Keratinocyte (primary cell): ENCODE results near the gene BPIFA3. TPM values are rescaled to one million over a fixed set of nuclear protein-coding genes. Genes with fewer than 3 reads are reported as not detected.

Experiments
- DNase-seq: peaks from one replicate; pipeline ENCODE4 v3.0.0-alpha.2; 2011; ENCODE audit warnings: low read depth, missing footprints, low spot score
- FAIRE-seq: peaks from 2 replicates; lab custom pipeline; 2011; peaks lifted over from hg19 to GRCh38; lab: Jason Lieb, UNC
- H2AFZ ChIP-seq: 2 replicates; pipeline ENCODE4 v1.6.0; 2012; ENCODE audit warnings: low read length, control low read depth, inconsistent platforms; ENCODE audit not compliant: control insufficient read depth
- H3K27ac ChIP-seq: 2 replicates; pipeline ENCODE4 v1.5.1; 2011; ENCODE audit warnings: low read length; ENCODE audit not compliant: control insufficient read depth, insufficient read depth
- H3K27me3 ChIP-seq: 3 replicates; pipeline ENCODE4 v1.6.0; 2011; ENCODE audit warnings: low read length; ENCODE audit not compliant: control insufficient read depth, insufficient read depth; ENCODE audit errors: extremely low read depth
- H3K36me3 ChIP-seq, 2 experiments: 2 replicates in 1 of 2; 3 replicates in 1 of 2; pipeline ENCODE4 v1.5.1; 2011; ENCODE audit warnings: low read length in 2 of 2, mild to moderate bottlenecking in 1 of 2; ENCODE audit not compliant: control insufficient read depth in 2 of 2, insufficient read depth in 2 of 2; ENCODE audit errors: extremely low read depth in 1 of 2
- H3K4me1 ChIP-seq: 3 replicates; pipeline ENCODE4 v1.5.1; 2011; ENCODE audit warnings: low read length; ENCODE audit not compliant: control insufficient read depth, insufficient read depth; ENCODE audit errors: extremely low read depth
- H3K4me2 ChIP-seq: 3 replicates; pipeline ENCODE4 v1.6.0; 2011; ENCODE audit warnings: low read depth, low read length; ENCODE audit not compliant: control insufficient read depth, insufficient read depth; ENCODE audit errors: extremely low read depth
- H3K4me3 ChIP-seq, 3 experiments: fragments of 200-600 bp in 1 of 3; sonication (generic) in 1 of 3; 2 replicates in 2 of 3; 3 replicates in 1 of 3; pipeline ENCODE4 v1.5.1; 2011 to 2016; ENCODE audit warnings: low read length in 3 of 3, mild to moderate bottlenecking in 3 of 3, control low read depth in 2 of 3, inconsistent platforms in 1 of 3, low read depth in 1 of 3, mixed read lengths in 1 of 3, mixed run types in 1 of 3, moderate library complexity in 1 of 3; ENCODE audit not compliant: control insufficient read depth in 2 of 3, insufficient read depth in 2 of 3; ENCODE audit errors: extremely low read depth in 1 of 3
- H3K79me2 ChIP-seq: 2 replicates; pipeline ENCODE4 v1.6.0; 2012; ENCODE audit warnings: low read length; ENCODE audit not compliant: control insufficient read depth, insufficient read depth
- H3K9ac ChIP-seq: 3 replicates; pipeline ENCODE4 v1.6.0; 2011; ENCODE audit warnings: low read length; ENCODE audit not compliant: control insufficient read depth, insufficient read depth; ENCODE audit errors: extremely low read depth
- H3K9me1 ChIP-seq: 3 replicates; pipeline ENCODE4 v1.6.0; 2011; ENCODE audit warnings: low read length; ENCODE audit not compliant: control insufficient read depth, insufficient read depth; ENCODE audit errors: extremely low read depth
- H3K9me3 ChIP-seq: 2 replicates; pipeline ENCODE4 v1.5.1; 2012; ENCODE audit warnings: low read depth, low read length; ENCODE audit not compliant: control insufficient read depth
- H4K20me1 ChIP-seq: 3 replicates; pipeline ENCODE4 v1.6.0; 2011; ENCODE audit warnings: low read length; ENCODE audit not compliant: control insufficient read depth, insufficient read depth; ENCODE audit errors: extremely low read depth
- EZH2 ChIP-seq: IDR thresholded peaks from one replicate; pipeline ENCODE4 v1.6.1; 2012; ENCODE audit warnings: inconsistent platforms, mild to moderate bottlenecking, low read length, moderate library complexity
- dilution Hi-C: fragments of 300-500 bp; cut with MboI; formaldehyde crosslinking; loops from one replicate; pipeline ENCODE4 v1.7.0; 2020; ENCODE audit warnings: low sequenced_read_pairs; ENCODE audit not compliant: extremely low pct_ligation_motif_present
- polyA minus RNA-seq, 3 experiments: library from RNA; depleted of rRNA, polyadenylated mRNA; stranded (reverse); fragments of >200 nt; gene quantifications; 1 replicate in 1 of 3; 2 replicates in 1 of 3; 3 replicates in 1 of 3; pipeline ENCODE4 v1.2.3, GENCODE V29; 2011
- polyA plus RNA-seq, 5 experiments: library from polyadenylated mRNA; depleted of rRNA in 3 of 5; stranded (reverse) in 3 of 5; stranded (forward) in 1 of 5; unstranded in 1 of 5; fragments of >200 nt; gene quantifications; 1 replicate in 1 of 5; 2 replicates in 3 of 5; 3 replicates in 1 of 5; pipeline versions ENCODE4 v1.2.1 to v1.2.3, GENCODE V29; 2011 to 2012; ENCODE audit warnings: missing spikeins in 2 of 5, low read depth in 1 of 5, low replicate concordance in 1 of 5
- TF ChIP-seq, protein P1 (sequence below), 3 experiments: IDR thresholded peaks in 1 of 3; conservative IDR thresholded peaks in 1 of 3; optimal IDR thresholded peaks in 1 of 3; 2 replicates in 2 of 3; 3 replicates in 1 of 3; pipeline versions ENCODE3 to v1.5.1; 2011; ENCODE audit warnings: low read length in 3 of 3, mild to moderate bottlenecking in 3 of 3, moderate library complexity in 2 of 3, control low read depth in 1 of 3, inconsistent platforms in 1 of 3; ENCODE audit not compliant: insufficient read depth in 2 of 3; ENCODE audit errors: extremely low read depth in 1 of 3

BPIFA3 gene
- polyA plus RNA-seq (not detected in 3 replicates), polyA minus RNA-seq (not detected in 3 replicates)
- polyA plus RNA-seq (2011; ENCODE audit: low read depth), result not detected
- polyA plus RNA-seq (2011; cell fraction: cytosol; rRNA removed), result not detected in 2 replicates
- polyA plus RNA-seq (2011; cell fraction: nucleus; rRNA removed), result not detected in 2 replicates
- polyA plus RNA-seq (2012; ENCODE audit: low replicate concordance), result not detected in 2 replicates
- not detected for polyA minus RNA-seq (2011; cell fraction: cytosol; rRNA and poly(A)+ RNA removed)
- not detected in 2 replicates for polyA minus RNA-seq (2011; cell fraction: nucleus; rRNA and poly(A)+ RNA removed)

DNA sequence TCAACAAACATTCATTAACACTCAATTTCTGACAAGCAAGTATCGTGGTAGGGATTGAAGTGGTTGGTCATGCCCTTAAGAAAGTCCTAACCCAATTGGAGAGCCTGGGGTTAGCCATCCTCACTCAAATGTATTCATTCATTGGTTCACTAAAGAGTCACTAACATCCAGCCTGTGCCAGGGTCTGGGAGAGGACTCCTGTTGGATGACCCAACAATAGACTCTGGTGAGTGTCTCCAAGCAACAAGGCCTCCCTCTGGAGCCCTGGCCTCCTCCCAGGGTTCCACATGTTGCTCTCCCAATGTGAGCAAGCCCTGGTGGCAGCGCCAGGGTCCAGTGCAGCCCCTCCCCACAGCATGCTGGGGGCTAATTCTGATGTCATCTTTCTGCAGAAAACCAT lies at the start of gene BPIFA3:
TSS of gene BPIFA3 (plus strand) at position 301 of the 400 bp plus-strand sequence. CDS start 185 bp downstream, outside the sequence.
- dilution Hi-C loops, result no loop called here
- no peaks in the 10 kb centered on the region for H3K9me3 ChIP-seq
- no peaks in the 10 kb centered on the region for H3K27me3 ChIP-seq
- DNase-seq (no peak), FAIRE-seq (no peak)
- peaks cover 5% of the 10 kb centered on the region for H4K20me1 ChIP-seq
- no peak within 1 kb of the TSS for H3K4me2 ChIP-seq
- TF ChIP-seq, protein P1, sequence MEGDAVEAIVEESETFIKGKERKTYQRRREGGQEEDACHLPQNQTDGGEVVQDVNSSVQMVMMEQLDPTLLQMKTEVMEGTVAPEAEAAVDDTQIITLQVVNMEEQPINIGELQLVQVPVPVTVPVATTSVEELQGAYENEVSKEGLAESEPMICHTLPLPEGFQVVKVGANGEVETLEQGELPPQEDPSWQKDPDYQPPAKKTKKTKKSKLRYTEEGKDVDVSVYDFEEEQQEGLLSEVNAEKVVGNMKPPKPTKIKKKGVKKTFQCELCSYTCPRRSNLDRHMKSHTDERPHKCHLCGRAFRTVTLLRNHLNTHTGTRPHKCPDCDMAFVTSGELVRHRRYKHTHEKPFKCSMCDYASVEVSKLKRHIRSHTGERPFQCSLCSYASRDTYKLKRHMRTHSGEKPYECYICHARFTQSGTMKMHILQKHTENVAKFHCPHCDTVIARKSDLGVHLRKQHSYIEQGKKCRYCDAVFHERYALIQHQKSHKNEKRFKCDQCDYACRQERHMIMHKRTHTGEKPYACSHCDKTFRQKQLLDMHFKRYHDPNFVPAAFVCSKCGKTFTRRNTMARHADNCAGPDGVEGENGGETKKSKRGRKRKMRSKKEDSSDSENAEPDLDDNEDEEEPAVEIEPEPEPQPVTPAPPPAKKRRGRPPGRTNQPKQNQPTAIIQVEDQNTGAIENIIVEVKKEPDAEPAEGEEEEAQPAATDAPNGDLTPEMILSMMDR (optimal IDR thresholded peaks at IDR 0.05 in 1 of 3, IDR thresholded peaks at IDR 0.05 in 1 of 3, conservative IDR thresholded peaks at IDR 0.05 in 1 of 3; ENCODE audit: extremely low read depth in 1 of 3, insufficient read depth in 2 of 3, low read length in 3 of 3), result no peak
- no peaks in the 10 kb centered on the region for H3K4me1 ChIP-seq
- H3K9ac ChIP-seq, result no peak within 1 kb of the TSS
- H3K9me1 ChIP-seq, result no peaks in the 10 kb centered on the region
- H3K36me3 ChIP-seq, result no peaks in the 10 kb centered on the region
- no peak within 1 kb of the TSS for H2AFZ ChIP-seq
- no peak within 1 kb of the TSS for H3K4me3 ChIP-seq
- H3K79me2 ChIP-seq, result no peaks in the 10 kb centered on the region
- no peak within 1 kb of the TSS for H3K27ac ChIP-seq

DNA sequence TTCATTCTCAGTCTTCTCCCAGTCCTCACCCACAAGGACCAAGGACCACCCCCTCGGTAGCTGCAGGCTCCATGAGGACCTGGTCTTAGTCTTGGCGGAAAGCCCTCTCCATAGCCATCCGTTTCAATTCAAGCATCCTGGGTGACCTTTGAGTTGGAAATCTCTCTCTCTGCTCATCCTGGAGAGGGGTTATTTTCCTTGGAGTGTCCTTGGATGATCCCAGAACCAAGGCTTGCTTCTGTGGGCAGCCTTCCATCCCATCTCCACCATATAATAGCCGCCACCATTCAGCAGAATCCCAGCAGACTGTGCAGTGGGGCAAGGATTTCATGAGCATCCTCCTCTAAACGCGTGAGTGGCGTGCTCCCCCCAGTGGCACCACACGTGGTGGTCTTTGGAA lies 49.3 kb upstream of the BPIFA3 start, which contains the start of gene BPIFA2:
TSS of gene BPIFA2 (plus strand) at position 301 of the 400 bp plus-strand sequence. CDS start 987 bp downstream, outside the sequence.
- Histone ChIP-seq H3K9me3 (no peaks in the 10 kb centered on the region), H3K4me1 (no peaks in the 10 kb centered on the region), H2AFZ (no peak within 1 kb of the TSS), H3K79me2 (no peaks in the 10 kb centered on the region), H3K9me1 (no peaks in the 10 kb centered on the region), H3K36me3 (no peaks in the 10 kb centered on the region), H3K27ac (no peak within 1 kb of the TSS), H3K4me2 (no peak within 1 kb of the TSS), H4K20me1 (no peaks in the 10 kb centered on the region), H3K9ac (no peak within 1 kb of the TSS), H3K4me3 (no peak within 1 kb of the TSS), H3K27me3 (no peaks in the 10 kb centered on the region)
- dilution Hi-C loops, result no loop called here
- TF ChIP-seq EZH2, result no peak
- TF ChIP-seq, protein P1 (optimal IDR thresholded peaks at IDR 0.05 in 1 of 3, IDR thresholded peaks at IDR 0.05 in 1 of 3, conservative IDR thresholded peaks at IDR 0.05 in 1 of 3; ENCODE audit: extremely low read depth in 1 of 3, insufficient read depth in 2 of 3, low read length in 3 of 3), result no peak
- FAIRE-seq (no peak), DNase-seq (no peak)
